ENCODE measurements around the gene ADNP2.

ADNP2 gene

GRCh38 chr18:80075940-80076339, 33.1 kb upstream of the ADNP2 start:
- no peak for DNase-seq (ENCODE audit: low read depth in 1 of 2, low spot score in 1 of 2)
- Histone ChIP-seq H3K4me3 (replicated peaks; ENCODE audit: insufficient read depth, low read length) (no peak overlapping the region), H3K27me3 (ENCODE audit: insufficient read depth, poor library complexity, severe bottlenecking) (no peaks in the 10 kb centered on the region), H3K27ac (replicated peaks) (no peak overlapping the region)
- TF ChIP-seq REST (IDR thresholded peaks at IDR 0.05; ENCODE audit: insufficient replicate concordance, low read depth) (no peak), CTCF (IDR thresholded peaks at IDR 0.05; ENCODE audit: insufficient read depth, low read length) (no peak), POLR2AphosphoS5 (IDR thresholded peaks at IDR 0.05; ENCODE audit: low read depth) (no peak), GABPA (IDR thresholded peaks at IDR 0.05; ENCODE audit: low read depth) (no peak), SPI1 (IDR thresholded peaks at IDR 0.05; ENCODE audit: borderline replicate concordance, low read depth) (no peak)

GRCh38 chr18:80076379-80076778, 32.7 kb upstream of the ADNP2 start:
- no peak for DNase-seq (ENCODE audit: low read depth in 1 of 2, low spot score in 1 of 2)
- no peak overlapping the region for H3K4me3 ChIP-seq (replicated peaks; ENCODE audit: insufficient read depth, low read length)
- TF ChIP-seq CTCF (IDR thresholded peaks at IDR 0.05; ENCODE audit: insufficient read depth, low read length), result no peak
- no peak for TF ChIP-seq SPI1 (IDR thresholded peaks at IDR 0.05; ENCODE audit: borderline replicate concordance, low read depth)
- no peak for TF ChIP-seq POLR2AphosphoS5 (IDR thresholded peaks at IDR 0.05; ENCODE audit: low read depth)
- no peak for TF ChIP-seq GABPA (IDR thresholded peaks at IDR 0.05; ENCODE audit: low read depth)
- no peak for TF ChIP-seq REST (IDR thresholded peaks at IDR 0.05; ENCODE audit: insufficient replicate concordance, low read depth)

GRCh38 chr18:80077873-80078272, 31.2 kb upstream of the ADNP2 start:
- no peak for TF ChIP-seq GABPA (IDR thresholded peaks at IDR 0.05; ENCODE audit: low read depth)
- TF ChIP-seq POLR2AphosphoS5 (IDR thresholded peaks at IDR 0.05; ENCODE audit: low read depth), result no peak
- no peak for TF ChIP-seq CTCF (IDR thresholded peaks at IDR 0.05; ENCODE audit: insufficient read depth, low read length)
- TF ChIP-seq SPI1 (IDR thresholded peaks at IDR 0.05; ENCODE audit: borderline replicate concordance, low read depth), result no peak
- no peak for TF ChIP-seq REST (IDR thresholded peaks at IDR 0.05; ENCODE audit: insufficient replicate concordance, low read depth)
- Histone ChIP-seq H3K27ac (replicated peaks) (no peak overlapping the region), H3K4me3 (replicated peaks; ENCODE audit: insufficient read depth, low read length) (no peak overlapping the region), H3K27me3 (ENCODE audit: insufficient read depth, poor library complexity, severe bottlenecking) (no peaks in the 10 kb centered on the region)
- DNase-seq (ENCODE audit: low read depth in 1 of 2, low spot score in 1 of 2), result no peak

More at GRCh38 chr18:80076379-80076778, 32.7 kb upstream of the ADNP2 start:
- Histone ChIP-seq H3K27me3 (ENCODE audit: insufficient read depth, poor library complexity, severe bottlenecking) (no peaks in the 10 kb centered on the region), H3K27ac (replicated peaks) (no peak overlapping the region)
